K562 (cell line): ENCODE measurements around the gene WNK1. TPM values are rescaled to one million over a fixed set of nuclear protein-coding genes. Genes with fewer than 3 reads are reported as not detected.

Experiments
- CBFA2T3 ChIP-seq: fragments of 450-650 bp; IDR thresholded peaks from 2 replicates; pipeline ENCODE4 v1.6.1; 2017
- CHD7 ChIP-seq: fragments of 200-600 bp; sonication (generic); IDR thresholded peaks from one replicate; pipeline ENCODE4 v1.6.1; 2012; ENCODE audit warnings: mild to moderate bottlenecking, low read depth, low read length, inconsistent platforms
- RFX1 ChIP-seq: fragments of 450-650 bp; IDR thresholded peaks from 2 replicates; pipeline ENCODE4 v1.6.1; 2016; ENCODE audit warnings: mild to moderate bottlenecking, moderate library complexity
- polyA plus RNA-seq, 8 experiments: library from polyadenylated mRNA; depleted of rRNA in 4 of 8; stranded (reverse) in 5 of 8; unstranded in 3 of 8; fragments of >200 nt; fragmentation: Nextera tagmentation in 2 of 8; fragmentation: Illumina TruSeq in 1 of 8; extraction: Ambion mirVana in 2 of 8; extraction: Trizol in 1 of 8; gene quantifications; 2 replicates each; pipeline versions ENCODE4 v1.2.1 to v1.2.3, GENCODE V29; 2011 to 2014; ENCODE audit warnings: inconsistent platforms in 1 of 8, missing spikeins in 1 of 8
- total RNA-seq, 7 experiments: library from RNA; depleted of rRNA in 6 of 7; stranded (reverse); fragments of >200 nt in 6 of 7; fragmentation: Illumina TruSeq in 2 of 7; extraction: Trizol in 2 of 7; gene quantifications; 2 replicates each; pipeline versions ENCODE4 v1.2.1 to v1.2.3, GENCODE V29; 2011 to 2021; ENCODE audit warnings: low replicate concordance in 1 of 7

WNK1 gene
- total and polyA plus RNA-seq, 9 of the 15 experiments (the other 6 are each of a cell fraction or from before 2014, with no cell fraction given), result 4.3 to 73.9 (median 31.0) TPM

- no peak for TF ChIP-seq CHD7
- TF ChIP-seq RFX1, result no peak
- TF ChIP-seq CBFA2T3, result no peak
These were observed 76.5 kb downstream of the WNK1 start (continued) for GRCh38 chr12:828726-829395.
